Central memory CD4-positive, alpha-beta T cell (primary cell): ENCODE data around the gene GRIN3B.

ENCODE experiments used
- DNase-seq: peaks from one replicate; pipeline ENCODE4 v3.0.0; 2022

Gene GRIN3B

GRCh38 chr19:964761-965694 lies 35.2 kb upstream of the GRIN3B start:
- no peak for DNase-seq

- DNase-seq, result no peak
Measured at GRCh38 chr19:966485-967088, 33.6 kb upstream of the GRIN3B start.

- DNase-seq, result no peak
Measured at GRCh38 chr19:970695-971094, 29.5 kb upstream of the GRIN3B start.

GRCh38 chr19:971795-972194 lies 28.4 kb upstream of the GRIN3B start:
- no peak for DNase-seq

GRCh38 chr19:972281-972680 lies 27.9 kb upstream of the GRIN3B start:
- DNase-seq, result no peak

GRCh38 chr19:973726-974563 lies 26.3 kb upstream of the GRIN3B start:
- DNase-seq, result no peak

- no peak for DNase-seq
Measured at GRCh38 chr19:974564-975257, 25.5 kb upstream of the GRIN3B start.

GRCh38 chr19:976476-976875 lies 23.7 kb upstream of the GRIN3B start:
- no peak for DNase-seq

GRCh38 chr19:977058-977464 lies 23.2 kb upstream of the GRIN3B start:
- DNase-seq, result no peak

GRCh38 chr19:979318-979741 lies 20.9 kb upstream of the GRIN3B start:
- no peak for DNase-seq

- DNase-seq, result no peak
Measured at GRCh38 chr19:980133-980998, 19.9 kb upstream of the GRIN3B start.

GRCh38 chr19:982567-983170 lies 17.6 kb upstream of the GRIN3B start:
- DNase-seq, result peak; percentile 61

GRCh38 chr19:984165-984967 lies 15.9 kb upstream of the GRIN3B start, which contains the start of gene WDR18:
Gene WDR18, plus strand, starts transcription at chr19:984345. Its CDS starts 9 bp downstream, at chr19:984354.
- peak; percentile 78 for DNase-seq

GRCh38 chr19:986083-986482 lies 14.1 kb upstream of the GRIN3B start:
- DNase-seq, result no peak

GRCh38 chr19:988081-988480 lies 12.1 kb upstream of the GRIN3B start:
- DNase-seq, result no peak

- DNase-seq, result no peak
Measured at GRCh38 chr19:988510-988909, 11.7 kb upstream of the GRIN3B start.

- DNase-seq, result no peak
Measured at GRCh38 chr19:989381-990081, 10.7 kb upstream of the GRIN3B start.

- DNase-seq, result no peak
Measured at GRCh38 chr19:990119-990571, 10.1 kb upstream of the GRIN3B start.

- no peak for DNase-seq
Measured at GRCh38 chr19:990746-991145, 9.5 kb upstream of the GRIN3B start.
